NCI-H446 treated with DMSO at 0.1 percent for 48 hours (cell line): ENCODE data around the gene ACAD8.
"Not testable (repeated sequence)": the region's sequence is repeated elsewhere in the genome, so short reads cannot be mapped to it uniquely, and the experiment has no call there.

Experiments used
- DNase-seq: peaks from one replicate; lab custom pipeline; 2025; lab: John Stamatoyannopoulos, UW

Gene ACAD8

GRCh38 chr11:134240592-134240991, 12.8 kb upstream of the ACAD8 start:
- no peak for DNase-seq

DNA sequence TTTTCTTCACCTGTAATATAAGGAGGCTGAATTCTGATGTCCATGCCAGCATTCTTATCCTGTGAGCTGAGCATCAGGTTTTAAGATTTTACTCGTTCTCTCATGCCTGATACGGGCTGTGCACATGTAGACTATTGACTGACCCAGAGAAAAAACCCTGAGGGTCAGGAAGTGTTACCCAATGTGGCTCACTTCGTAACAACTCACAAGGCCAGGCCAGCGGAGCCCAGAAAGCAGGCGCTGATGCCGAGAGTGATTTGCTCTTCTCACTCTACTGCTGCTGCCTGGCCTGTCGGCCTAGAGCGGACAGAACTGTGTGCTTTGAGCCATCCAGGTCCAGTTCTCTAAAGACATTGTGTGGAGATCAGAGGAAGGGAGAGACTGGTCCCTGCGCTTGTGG, 11.0 kb upstream of the ACAD8 start:
- DNase-seq = no peak

DNA sequence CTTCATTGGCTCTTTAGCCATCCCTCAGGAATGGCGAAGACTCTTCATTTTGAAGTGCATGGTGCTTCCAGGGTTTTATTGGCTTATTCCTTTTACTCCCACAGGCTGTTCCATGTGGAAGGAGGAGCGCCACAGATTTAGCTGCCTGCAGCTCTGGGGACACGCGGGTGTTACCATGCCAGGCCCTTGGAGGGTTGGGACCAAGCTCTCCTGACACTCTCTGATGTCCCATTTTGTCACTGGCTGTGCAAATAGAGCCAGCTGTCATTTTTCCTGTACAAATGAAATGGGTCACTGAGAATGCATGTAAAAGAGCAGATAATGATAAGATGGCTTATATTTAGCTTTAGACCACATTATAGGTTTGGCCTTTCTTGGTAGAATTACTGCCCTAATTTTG, 9.5 kb upstream of the ACAD8 start:
- DNase-seq = no peak

GRCh38 chr11:134244593-134244992, 8.8 kb upstream of the ACAD8 start:
- no peak for DNase-seq

- no peak for DNase-seq
Observed at GRCh38 chr11:134245434-134245833, 7.9 kb upstream of the ACAD8 start.

- no peak for DNase-seq
Observed at GRCh38 chr11:134246100-134246499, 7.3 kb upstream of the ACAD8 start.

DNA sequence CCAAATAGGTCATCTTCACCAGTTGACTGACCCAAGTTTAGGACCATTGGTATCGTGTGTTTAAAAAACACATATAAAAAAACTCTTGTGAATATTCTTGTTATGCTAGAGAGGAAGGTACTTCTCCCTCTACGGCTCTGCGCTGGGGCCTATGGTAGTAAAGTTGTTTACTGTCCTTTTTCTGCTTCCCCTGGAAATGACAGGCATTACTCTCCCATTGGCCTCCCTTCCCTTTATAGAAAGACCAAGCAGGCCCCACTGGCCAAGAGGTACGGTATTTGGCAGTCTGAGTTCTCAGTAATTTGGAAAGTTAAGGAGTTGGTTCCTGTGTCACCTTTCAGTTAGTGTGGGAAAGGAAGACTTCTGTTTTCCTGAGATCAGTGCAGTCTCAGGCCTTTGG, 6.7 kb upstream of the ACAD8 start:
- DNase-seq = no peak

- no peak for DNase-seq
Observed at GRCh38 chr11:134248910-134249480, 4.4 kb upstream of the ACAD8 start.

- DNase-seq = no peak
Observed at GRCh38 chr11:134250246-134250645, 3.1 kb upstream of the ACAD8 start.

- DNase-seq = no peak
Observed at GRCh38 chr11:134250675-134251074, 2.7 kb upstream of the ACAD8 start.

- no peak for DNase-seq
Observed at GRCh38 chr11:134252346-134253187, 801 bp upstream of the ACAD8 start.

DNA sequence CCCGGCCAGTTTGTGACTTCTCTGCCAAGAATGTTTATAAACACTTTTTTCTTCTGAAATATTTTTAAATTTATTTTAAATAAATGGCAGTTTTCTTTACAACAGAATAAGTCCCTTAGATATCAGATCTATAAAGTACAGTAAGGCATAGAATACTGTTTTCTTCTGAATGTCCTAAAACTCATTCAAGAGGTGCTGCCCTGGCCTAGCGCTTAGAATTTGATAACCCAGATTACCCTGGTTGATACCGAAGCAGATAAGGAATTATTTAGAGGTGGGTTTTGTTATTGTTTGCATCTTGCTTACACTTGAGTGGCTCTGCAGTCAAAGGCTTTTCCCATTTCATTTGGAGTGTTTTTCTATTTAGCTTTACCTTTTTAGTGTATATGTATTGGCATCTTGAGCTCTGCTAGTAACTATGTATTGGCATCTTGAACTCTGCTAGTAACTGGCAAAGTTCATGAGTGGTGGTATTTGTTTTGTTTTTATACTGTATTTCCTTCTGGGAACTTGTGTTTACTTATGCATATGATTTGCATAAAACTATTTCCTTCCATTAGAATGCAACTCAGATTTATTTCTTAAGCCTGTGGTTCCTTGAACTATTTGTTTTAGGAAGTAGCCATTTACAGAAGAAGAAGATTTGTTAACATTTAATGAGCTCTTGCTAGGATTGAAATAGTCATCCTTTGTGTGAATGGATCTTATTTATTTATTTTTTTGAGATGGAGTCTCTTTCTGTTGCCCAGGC, 1.2 kb downstream of the ACAD8 start:
- DNase-seq = no peak

DNA sequence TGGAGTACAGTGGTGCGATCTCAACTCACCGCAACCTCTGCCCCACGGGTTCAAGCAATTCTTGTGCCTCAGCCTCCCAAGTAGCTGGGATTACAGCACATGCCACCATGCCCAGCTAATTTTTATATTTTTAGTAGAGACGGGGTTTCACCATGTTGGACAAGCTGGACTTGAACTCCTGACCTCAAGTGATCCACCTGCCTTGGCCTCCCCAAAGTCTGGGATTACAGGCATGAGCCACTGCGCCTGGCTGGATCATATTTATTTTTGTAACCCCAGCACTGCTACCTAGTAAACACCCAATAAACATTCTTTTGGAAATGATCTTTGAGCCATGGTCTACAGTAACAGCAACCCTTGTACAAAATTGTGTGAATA, 1.8 kb downstream of the ACAD8 start:
- DNase-seq = not testable (repeated sequence)

GRCh38 chr11:134257101-134257500, 3.7 kb downstream of the ACAD8 start:
- no peak for DNase-seq

DNA sequence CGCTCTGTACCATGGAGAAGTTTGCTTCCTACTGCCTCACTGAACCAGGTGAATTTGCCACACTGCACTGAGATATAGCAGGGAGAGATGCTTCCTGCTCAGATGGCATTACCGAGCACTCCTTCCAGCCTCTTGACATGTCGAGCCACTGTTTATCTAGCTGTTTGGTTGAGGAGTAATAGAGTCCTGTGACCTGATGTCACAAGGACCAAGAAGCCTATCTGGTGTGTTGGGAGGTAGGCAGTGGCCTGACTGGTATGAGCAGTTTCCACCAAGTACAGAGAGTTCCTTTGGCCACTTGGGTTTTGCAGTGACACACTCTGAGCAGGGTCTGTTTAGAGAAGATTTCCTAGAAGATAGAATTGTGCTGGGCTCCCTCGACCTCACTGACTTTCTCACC, 5.2 kb downstream of the ACAD8 start:
- DNase-seq = no peak

GRCh38 chr11:134260503-134260902, 7.1 kb downstream of the ACAD8 start:
- DNase-seq = no peak

GRCh38 chr11:134260983-134261382, 7.6 kb downstream of the ACAD8 start:
- DNase-seq = no peak

DNA sequence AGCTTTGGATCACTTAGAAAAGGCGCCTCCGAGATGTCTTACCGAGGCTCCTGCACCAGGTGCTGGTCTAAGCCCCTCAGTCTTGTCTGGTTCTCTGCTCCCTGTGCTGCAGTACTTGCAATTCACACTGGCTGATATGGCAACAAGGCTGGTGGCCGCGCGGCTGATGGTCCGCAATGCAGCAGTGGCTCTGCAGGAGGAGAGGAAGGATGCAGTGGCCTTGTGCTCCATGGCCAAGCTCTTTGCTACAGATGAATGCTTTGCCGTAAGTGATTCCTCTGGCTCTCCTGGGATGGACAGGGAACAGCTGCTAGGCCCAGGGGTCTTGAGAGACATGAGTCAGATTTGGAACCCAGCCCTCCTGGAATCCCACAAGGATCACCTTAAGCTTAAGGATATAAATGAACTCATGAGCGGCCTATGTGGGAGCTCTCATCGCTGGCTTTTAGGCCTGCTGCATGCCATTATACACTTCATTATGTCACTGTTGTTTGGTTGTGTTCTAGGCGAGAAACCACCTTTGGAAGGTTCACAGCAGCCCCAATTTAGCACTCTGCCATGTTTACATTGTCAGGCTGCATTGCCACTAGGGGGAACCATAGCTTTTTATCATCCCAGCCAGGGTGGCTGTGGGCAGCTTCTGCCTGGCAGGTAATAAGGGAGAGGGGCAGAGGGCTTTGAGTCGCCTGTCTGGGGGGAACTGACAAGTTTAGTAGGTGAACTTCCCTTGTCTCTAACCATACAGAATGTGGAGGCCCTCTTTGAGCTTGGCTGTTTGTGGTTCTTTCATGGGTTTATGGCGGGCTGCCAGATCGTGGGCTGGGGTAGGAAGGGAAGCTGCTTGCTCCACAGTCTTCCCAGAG, 8.5 kb downstream of the ACAD8 start:
- no peak for DNase-seq

DNA sequence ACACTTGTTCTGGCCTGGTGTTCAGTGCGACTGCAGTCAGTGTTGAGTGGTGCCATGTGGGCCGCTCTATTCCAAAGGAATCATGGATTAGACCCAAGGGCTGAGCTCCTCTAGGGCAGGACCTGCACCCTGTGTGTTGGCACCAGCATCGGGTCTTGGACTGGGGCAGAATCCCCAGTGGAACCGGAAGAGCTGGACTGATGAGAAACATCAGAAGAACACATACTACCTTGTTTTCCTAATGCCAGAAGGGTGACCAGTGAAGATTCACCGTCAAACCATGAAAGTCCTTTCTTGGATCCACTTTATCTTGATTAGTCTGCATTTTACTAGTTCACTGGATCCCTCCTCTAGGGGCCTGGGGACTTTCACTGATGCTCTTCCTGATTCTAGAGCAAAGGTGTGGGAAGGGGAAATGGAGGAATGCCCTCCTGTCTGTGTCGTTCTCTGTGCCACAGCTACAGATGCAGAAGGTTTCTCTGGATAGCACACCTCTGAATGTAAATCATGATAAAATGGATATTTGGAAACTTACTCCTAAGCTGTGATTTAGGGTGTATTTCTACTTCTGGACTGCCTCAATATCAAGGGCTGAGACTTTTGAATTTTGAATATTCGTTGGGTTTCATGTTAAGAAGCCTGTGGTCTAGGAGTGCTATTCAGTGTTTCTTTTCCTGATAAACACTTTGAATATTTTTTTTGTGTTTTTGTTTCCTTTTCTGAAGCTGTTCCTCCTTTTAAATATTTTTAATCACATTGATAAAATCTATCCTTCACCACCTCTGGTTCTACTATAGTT, 11.8 kb downstream of the ACAD8 start:
- DNase-seq = no peak

GRCh38 chr11:134266440-134266839, 13.1 kb downstream of the ACAD8 start:
- DNase-seq = no peak

GRCh38 chr11:134266841-134267251, 13.5 kb downstream of the ACAD8 start:
- no peak for DNase-seq
